ENCODE data around the gene NCS1. TPM values are rescaled to one million over a fixed set of nuclear protein-coding genes. Genes with fewer than 3 reads are reported as not detected.

The NCS1 gene
- total RNA-seq, 1 experiment from 2014 or later = 27.8 TPM

GRCh38 chr9:130263601-130264413 lies 91.6 kb downstream of the NCS1 start:
- H3K27me3 Mint-ChIP-seq (ENCODE audit: insufficient read depth, unreplicated experiment) = peaks cover 95% of the 10 kb centered on the region
- CTCF ChIA-PET = interaction anchor here (0.6 to 1.4 kb wide), 3 partner anchors 8 to 79 kb away, joined by 3 to 4 read pairs (median 3); no protein-coding TSS in a partner anchor
- H3K9me3 Mint-ChIP-seq (ENCODE audit: unreplicated experiment) = no peaks in the 10 kb centered on the region
- no peak overlapping the region for H3K4me3 Mint-ChIP-seq (ENCODE audit: unreplicated experiment)
- intact Hi-C loops (cut with micrococcal nuclease) = loop anchor here (1.0 kb wide), 2 partner anchors 187 to 418 kb away; no protein-coding TSS in a partner anchor
- H3K27ac Mint-ChIP-seq (ENCODE audit: low read depth, unreplicated experiment) = no peak overlapping the region
- TF ChIP-seq, protein P1, sequence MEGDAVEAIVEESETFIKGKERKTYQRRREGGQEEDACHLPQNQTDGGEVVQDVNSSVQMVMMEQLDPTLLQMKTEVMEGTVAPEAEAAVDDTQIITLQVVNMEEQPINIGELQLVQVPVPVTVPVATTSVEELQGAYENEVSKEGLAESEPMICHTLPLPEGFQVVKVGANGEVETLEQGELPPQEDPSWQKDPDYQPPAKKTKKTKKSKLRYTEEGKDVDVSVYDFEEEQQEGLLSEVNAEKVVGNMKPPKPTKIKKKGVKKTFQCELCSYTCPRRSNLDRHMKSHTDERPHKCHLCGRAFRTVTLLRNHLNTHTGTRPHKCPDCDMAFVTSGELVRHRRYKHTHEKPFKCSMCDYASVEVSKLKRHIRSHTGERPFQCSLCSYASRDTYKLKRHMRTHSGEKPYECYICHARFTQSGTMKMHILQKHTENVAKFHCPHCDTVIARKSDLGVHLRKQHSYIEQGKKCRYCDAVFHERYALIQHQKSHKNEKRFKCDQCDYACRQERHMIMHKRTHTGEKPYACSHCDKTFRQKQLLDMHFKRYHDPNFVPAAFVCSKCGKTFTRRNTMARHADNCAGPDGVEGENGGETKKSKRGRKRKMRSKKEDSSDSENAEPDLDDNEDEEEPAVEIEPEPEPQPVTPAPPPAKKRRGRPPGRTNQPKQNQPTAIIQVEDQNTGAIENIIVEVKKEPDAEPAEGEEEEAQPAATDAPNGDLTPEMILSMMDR (IDR thresholded peaks at IDR 0.05; ENCODE audit: unreplicated experiment) = peak; percentile 6
- POLR2A ChIA-PET = interaction anchor here (0.7 kb wide), 1 partner anchor 126 kb away, joined by 3 read pairs; no protein-coding TSS in a partner anchor
- no TSS peak for BruUV-seq (replicated peaks)
- no peaks in the 10 kb centered on the region for H3K36me3 Mint-ChIP-seq (ENCODE audit: insufficient read depth, unreplicated experiment)
- no peaks in the 10 kb centered on the region for H3K4me1 Mint-ChIP-seq (ENCODE audit: insufficient read depth, unreplicated experiment)
- peak; percentile 36 for DNase-seq (ENCODE audit: unreplicated experiment)

DNA sequence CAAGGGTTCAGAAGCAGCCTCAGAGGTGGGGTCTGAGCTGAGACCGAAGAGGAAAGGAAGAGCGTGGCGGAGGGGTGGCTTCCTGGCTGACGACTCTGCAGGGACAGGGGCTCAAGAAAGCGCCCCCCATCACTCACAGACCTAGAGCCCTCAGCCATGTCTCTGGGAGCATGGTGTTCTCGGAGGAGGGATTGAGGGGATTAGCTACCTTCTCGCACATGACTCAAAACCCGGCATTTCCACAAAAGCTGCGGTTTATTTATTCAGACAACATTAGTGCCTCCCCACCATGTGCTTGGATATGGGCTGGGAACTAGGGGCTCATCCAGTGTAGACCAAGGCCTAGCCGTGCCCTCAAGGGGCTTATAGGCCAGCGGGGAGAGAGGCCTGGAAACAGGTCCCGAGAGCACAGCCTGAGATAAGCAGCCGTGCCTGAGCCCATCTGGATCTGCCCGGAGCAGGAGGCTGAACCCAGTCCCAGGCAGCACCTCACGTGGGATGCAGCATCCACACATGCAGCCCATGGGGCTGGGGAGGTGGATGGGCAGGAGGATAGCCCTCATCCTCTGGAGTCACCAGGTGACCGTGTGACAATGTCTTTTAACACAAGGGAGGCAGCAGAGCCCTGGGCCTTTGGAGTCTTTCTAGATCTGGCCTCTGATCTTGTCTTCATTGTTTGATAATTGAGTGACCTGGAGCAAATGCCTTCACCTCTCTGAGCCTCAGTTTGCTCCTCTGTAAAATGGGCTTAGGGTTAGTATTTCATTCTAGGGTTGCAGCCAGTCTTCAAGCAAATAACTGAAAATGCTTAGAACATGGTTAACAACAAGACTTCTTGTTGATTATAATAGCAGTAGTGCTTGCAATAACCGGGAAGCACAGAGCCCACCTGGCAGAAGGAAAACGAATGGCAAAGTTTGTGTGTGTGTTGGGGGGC lies 92.5 kb downstream of the NCS1 start:
- no peaks in the 10 kb centered on the region for H3K4me1 Mint-ChIP-seq (ENCODE audit: insufficient read depth, unreplicated experiment)
- no peak overlapping the region for H3K27ac Mint-ChIP-seq (ENCODE audit: low read depth, unreplicated experiment)
- no TSS peak for BruUV-seq (replicated peaks)
- TF ChIP-seq, protein P1 (IDR thresholded peaks at IDR 0.05; ENCODE audit: unreplicated experiment) = no peak
- H3K9me3 Mint-ChIP-seq (ENCODE audit: unreplicated experiment) = no peaks in the 10 kb centered on the region
- no peak for DNase-seq (ENCODE audit: unreplicated experiment)
- H3K36me3 Mint-ChIP-seq (ENCODE audit: insufficient read depth, unreplicated experiment) = no peaks in the 10 kb centered on the region
- ChIA-PET CTCF (interaction anchor here (0.6 to 1.4 kb wide), 3 partner anchors 9 to 390 kb away, joined by 3 read pairs; no protein-coding TSS in a partner anchor), POLR2A (no interaction called here)
- intact Hi-C loops (cut with micrococcal nuclease) = loop anchor here (1.0 kb wide), 2 partner anchors 187 to 418 kb away; no protein-coding TSS in a partner anchor
- no peak overlapping the region for H3K4me3 Mint-ChIP-seq (ENCODE audit: unreplicated experiment)
- peaks cover 91% of the 10 kb centered on the region for H3K27me3 Mint-ChIP-seq (ENCODE audit: insufficient read depth, unreplicated experiment)

DNA sequence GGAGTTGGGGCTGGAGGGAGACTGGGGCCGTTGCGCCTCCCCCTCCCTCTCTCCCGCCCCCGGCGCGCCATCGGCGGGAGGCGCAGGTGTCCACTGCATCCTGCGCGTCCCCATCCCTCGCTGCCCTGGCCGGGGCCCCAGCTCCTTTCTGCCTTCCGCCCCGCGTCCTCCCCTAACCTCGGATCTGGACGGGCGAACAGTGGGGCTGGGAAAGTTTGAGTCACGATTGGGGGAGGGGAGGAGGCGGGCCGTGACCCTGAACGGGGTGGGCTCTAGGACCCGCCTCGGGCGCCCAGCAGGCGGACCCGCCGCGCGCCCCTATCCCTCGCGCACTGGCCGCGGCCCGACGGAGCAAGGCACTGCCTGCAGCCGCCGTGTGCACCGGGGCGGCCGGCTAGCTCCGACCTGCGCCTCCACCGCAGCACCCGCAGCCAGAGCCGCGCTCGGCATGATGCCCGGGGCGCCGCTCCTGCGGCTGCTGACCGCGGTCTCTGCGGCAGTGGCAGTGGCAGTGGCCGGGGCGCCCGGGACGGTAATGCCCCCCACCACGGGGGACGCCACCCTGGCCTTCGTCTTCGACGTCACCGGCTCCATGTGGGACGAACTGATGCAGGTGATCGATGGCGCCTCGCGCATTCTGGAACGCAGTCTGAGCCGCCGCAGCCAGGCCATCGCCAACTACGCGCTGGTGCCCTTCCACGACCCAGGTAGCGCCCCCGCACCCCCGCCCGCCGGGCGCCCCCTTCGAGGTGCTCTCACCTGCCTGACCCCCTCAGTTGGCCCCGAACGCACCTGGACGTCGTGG lies 93.4 kb downstream of the NCS1 start, which contains the start of gene HMCN2:
TSS of gene HMCN2 (plus strand) at position 330 of the 805 bp plus-strand sequence. CDS start at position 449, 119 bp downstream.
- CTCF ChIA-PET = interaction anchor here (0.6 kb wide), 2 partner anchors 247 to 389 kb away, joined by 3 to 4 read pairs; no protein-coding TSS in a partner anchor
- Mint-ChIP-seq H3K4me1 (ENCODE audit: insufficient read depth, unreplicated experiment) (no peaks in the 10 kb centered on the region), H3K9me3 (ENCODE audit: unreplicated experiment) (no peaks in the 10 kb centered on the region), H3K27ac (ENCODE audit: low read depth, unreplicated experiment) (no peak within 1 kb of the TSS), H3K4me3 (ENCODE audit: unreplicated experiment) (no peak within 1 kb of the TSS), H3K27me3 (ENCODE audit: insufficient read depth, unreplicated experiment) (peaks cover 87% of the 10 kb centered on the region), H3K36me3 (ENCODE audit: insufficient read depth, unreplicated experiment) (no peaks in the 10 kb centered on the region)
- DNase-seq (ENCODE audit: unreplicated experiment) = no peak
- TF ChIP-seq, protein P1 (IDR thresholded peaks at IDR 0.05; ENCODE audit: unreplicated experiment) = no peak
- no TSS peak for BruUV-seq (replicated peaks)
- POLR2A ChIA-PET = no interaction called here
- intact Hi-C loops (cut with micrococcal nuclease) = no loop called here
